ENCODE measurements around the gene CNNM2.

DNA sequence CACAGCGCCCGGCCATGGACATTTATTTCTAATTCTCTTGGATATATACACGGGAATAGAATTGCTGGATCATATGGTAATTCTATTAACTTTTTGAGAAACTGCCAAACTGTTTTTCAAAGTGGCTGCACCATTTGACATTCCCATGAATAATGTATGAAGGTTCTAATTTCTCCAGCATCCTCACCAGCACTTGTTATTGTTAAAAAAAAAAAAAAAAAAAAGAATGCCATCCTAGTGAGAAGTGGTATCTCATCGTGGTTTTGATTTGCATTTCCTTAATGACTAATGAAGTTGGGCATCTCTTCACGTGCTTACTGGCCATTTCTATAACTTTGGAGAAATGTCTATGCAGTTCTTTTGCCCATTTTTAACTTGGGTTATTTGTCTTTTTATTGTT is 13.5 kb downstream of the CNNM2 start:
- TF ChIP-seq, protein P1, sequence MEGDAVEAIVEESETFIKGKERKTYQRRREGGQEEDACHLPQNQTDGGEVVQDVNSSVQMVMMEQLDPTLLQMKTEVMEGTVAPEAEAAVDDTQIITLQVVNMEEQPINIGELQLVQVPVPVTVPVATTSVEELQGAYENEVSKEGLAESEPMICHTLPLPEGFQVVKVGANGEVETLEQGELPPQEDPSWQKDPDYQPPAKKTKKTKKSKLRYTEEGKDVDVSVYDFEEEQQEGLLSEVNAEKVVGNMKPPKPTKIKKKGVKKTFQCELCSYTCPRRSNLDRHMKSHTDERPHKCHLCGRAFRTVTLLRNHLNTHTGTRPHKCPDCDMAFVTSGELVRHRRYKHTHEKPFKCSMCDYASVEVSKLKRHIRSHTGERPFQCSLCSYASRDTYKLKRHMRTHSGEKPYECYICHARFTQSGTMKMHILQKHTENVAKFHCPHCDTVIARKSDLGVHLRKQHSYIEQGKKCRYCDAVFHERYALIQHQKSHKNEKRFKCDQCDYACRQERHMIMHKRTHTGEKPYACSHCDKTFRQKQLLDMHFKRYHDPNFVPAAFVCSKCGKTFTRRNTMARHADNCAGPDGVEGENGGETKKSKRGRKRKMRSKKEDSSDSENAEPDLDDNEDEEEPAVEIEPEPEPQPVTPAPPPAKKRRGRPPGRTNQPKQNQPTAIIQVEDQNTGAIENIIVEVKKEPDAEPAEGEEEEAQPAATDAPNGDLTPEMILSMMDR (IDR thresholded peaks at IDR 0.05), result no peak
- TF ChIP-seq POLR2A (IDR thresholded peaks at IDR 0.05), result no peak

Data from right lobe of liver (tissue), 4 donors.